ENCODE results near the gene NFYC. TPM values are rescaled to one million over a fixed set of nuclear protein-coding genes. Genes with fewer than 3 reads are reported as not detected.

Gene NFYC
- total RNA-seq, 4 donors from 2014 or later = 39.9 to 43.3 (median 41.8) TPM

DNA sequence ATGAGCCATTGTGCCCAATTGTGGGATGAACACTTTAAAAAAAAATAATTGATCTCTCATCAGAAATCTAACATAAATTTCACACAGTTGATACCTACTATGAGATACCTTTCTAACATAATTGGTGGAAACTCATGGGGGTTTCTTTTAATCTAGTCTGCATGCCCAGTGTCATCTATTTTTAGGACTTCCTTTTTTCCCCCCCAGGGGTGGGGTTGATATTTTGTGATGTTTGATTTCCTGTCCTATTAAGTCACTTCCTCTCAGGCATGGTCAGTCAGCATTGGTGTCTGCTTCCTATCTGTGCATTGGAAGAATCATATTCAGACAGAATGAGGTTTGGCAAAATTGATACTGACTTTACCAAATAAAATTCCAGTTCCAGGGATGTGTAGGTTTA is 21.5 kb downstream of the NFYC start:
- no peaks in the 10 kb centered on the region for H3K27me3 ChIP-seq
- H3K9me3 ChIP-seq = no peaks in the 10 kb centered on the region
- DNase-seq = peak; percentile 1
- intact Hi-C loops (cut with DNase I) = no loop called here
- TF ChIP-seq POLR2A (IDR thresholded peaks at IDR 0.05) (no peak), CTCF (IDR thresholded peaks at IDR 0.05) (no peak)
- H3K36me3 ChIP-seq = peaks cover 0 to 7% (median 0%) of the 10 kb centered on the region in 3 donors
- H3K27ac ChIP-seq = peak overlapping the region; percentile 23 to 91 (median 68)
- no peak overlapping the region for H3K4me3 ChIP-seq
- H3K4me1 ChIP-seq = peaks cover 21 to 83% (median 46%) of the 10 kb centered on the region in 3 donors

GRCh38 chr1:40715491-40716059 is 24.1 kb downstream of the NFYC start:
- Histone ChIP-seq H3K9me3 (no peaks in the 10 kb centered on the region), H3K27ac (no peak overlapping the region), H3K4me1 (peaks cover 15 to 84% (median 33%) of the 10 kb centered on the region in 3 donors), H3K36me3 (peaks cover 0 to 7% (median 0%) of the 10 kb centered on the region in 3 donors), H3K27me3 (no peaks in the 10 kb centered on the region), H3K4me3 (no peak overlapping the region)
- intact Hi-C loops (cut with DNase I) = no loop called here
- TF ChIP-seq POLR2A (IDR thresholded peaks at IDR 0.05) = no peak
- no peak for TF ChIP-seq CTCF (IDR thresholded peaks at IDR 0.05)
- WGBS, 2 donors = 74 to 79% methylated on average over 4 of the region's 4 CpGs
- no peak for DNase-seq

DNA sequence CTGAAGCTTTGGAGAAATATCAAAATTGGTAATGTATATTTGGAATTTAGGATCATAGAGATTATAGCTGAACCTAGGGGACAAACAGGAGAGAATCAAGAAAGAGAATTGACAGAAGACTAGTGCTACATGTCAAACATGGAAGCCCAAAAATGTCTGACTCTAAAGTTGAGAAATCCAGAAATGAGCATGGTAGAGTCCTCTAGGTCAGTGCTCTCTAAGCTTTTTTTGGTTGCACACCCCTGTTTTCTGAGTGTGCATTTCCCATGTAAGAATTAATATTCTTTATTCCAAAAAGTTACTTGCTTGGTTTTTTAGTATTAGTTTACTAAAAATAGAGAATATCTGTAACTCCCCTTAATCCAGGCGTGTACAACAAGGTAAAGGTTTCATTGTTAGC is 25.6 kb downstream of the NFYC start:
- no peak for DNase-seq
- H3K36me3 ChIP-seq = peaks cover 0 to 7% (median 0%) of the 10 kb centered on the region in 3 donors
- intact Hi-C loops (cut with DNase I) = no loop called here
- H3K9me3 ChIP-seq = no peaks in the 10 kb centered on the region
- H3K4me3 ChIP-seq = no peak overlapping the region
- 93 to 94% methylated on average over 1 of the region's 1 CpG for whole genome bisulfite sequencing, 2 donors
- no peaks in the 10 kb centered on the region for H3K27me3 ChIP-seq
- no peak overlapping the region for H3K27ac ChIP-seq
- TF ChIP-seq POLR2A (IDR thresholded peaks at IDR 0.05) = no peak
- no peak for TF ChIP-seq CTCF (IDR thresholded peaks at IDR 0.05)
- peaks cover 9 to 84% (median 18%) of the 10 kb centered on the region in 3 donors for H3K4me1 ChIP-seq

DNA sequence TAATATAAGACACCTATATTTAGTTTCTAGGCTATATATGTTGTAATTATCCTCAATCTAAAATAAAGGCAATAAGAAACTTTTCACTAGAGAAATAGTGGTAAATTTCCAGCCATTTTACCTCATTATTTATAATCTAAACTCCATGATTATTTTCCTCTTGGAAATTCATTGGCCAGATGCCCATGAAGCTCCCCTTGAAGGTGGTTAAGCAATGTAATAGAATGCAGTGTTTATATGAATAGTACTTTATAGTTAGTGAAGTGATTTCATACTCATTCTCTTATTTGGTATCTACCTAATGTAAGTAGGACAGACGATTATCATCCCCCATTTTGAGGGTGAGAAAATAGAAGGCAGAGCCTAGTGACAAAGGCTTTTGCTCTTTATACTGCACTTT is 26.5 kb downstream of the NFYC start:
- Histone ChIP-seq H3K4me1 (peaks cover 6 to 84% (median 11%) of the 10 kb centered on the region in 3 donors), H3K4me3 (no peak overlapping the region), H3K27ac (no peak overlapping the region), H3K36me3 (peaks cover 0 to 4% (median 0%) of the 10 kb centered on the region in 3 donors), H3K27me3 (no peaks in the 10 kb centered on the region), H3K9me3 (no peaks in the 10 kb centered on the region)
- WGBS, 2 donors = 62 to 64% methylated on average over 1 of the region's 1 CpG
- DNase-seq = no peak
- TF ChIP-seq POLR2A (IDR thresholded peaks at IDR 0.05) (no peak), CTCF (IDR thresholded peaks at IDR 0.05) (no peak)
- intact Hi-C loops (cut with DNase I) = no loop called here

DNA sequence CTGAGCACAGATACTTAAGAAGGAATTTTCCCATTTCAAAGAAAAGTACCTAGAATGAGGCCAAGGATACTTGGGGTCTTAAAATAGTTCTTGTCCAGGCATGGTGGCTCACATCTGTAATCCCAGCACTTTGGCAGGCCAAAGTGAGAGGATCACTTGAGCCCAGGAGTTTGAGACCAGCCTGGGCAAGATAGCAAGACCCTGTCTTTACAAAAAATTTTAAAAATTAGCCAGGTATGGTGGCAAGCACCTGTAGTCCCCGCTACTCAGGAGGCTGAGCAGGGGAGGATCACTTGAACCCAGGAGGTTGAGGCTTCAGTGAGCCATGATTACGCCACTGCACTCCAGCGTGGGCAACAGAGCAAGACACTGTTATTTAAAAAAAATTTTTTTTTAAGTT is 29.0 kb downstream of the NFYC start:
- Histone ChIP-seq H3K27ac (no peak overlapping the region), H3K9me3 (no peaks in the 10 kb centered on the region), H3K4me1 (peaks cover 0 to 84% (median 4%) of the 10 kb centered on the region in 3 donors), H3K4me3 (no peak overlapping the region), H3K27me3 (no peaks in the 10 kb centered on the region), H3K36me3 (no peaks in the 10 kb centered on the region)
- intact Hi-C loops (cut with DNase I) = no loop called here
- no peak for TF ChIP-seq CTCF (IDR thresholded peaks at IDR 0.05)
- no peak for DNase-seq
- WGBS, 2 donors = 90 to 98% methylated on average over 3 of the region's 3 CpGs
